Spleen (tissue), 7 donors: ENCODE measurements around the gene PHIP.

Experiments
- CTCF ChIP-seq, 11 experiments: fragments of 200-600 bp in 7 of 11; fragments of 450-650 bp in 4 of 11; sonication (generic) in 4 of 11; IDR thresholded peaks in 8 of 11; conservative IDR thresholded peaks in 3 of 11; 1 replicate in 7 of 11; 2 replicates in 4 of 11; pipeline versions ENCODE4 v1.4.0 to v1.8.0; 2016 to 2021; ENCODE audit warnings: antibody characterized with exemption in 11 of 11, inconsistent platforms in 4 of 11, mild to moderate bottlenecking in 1 of 11
- POLR2A ChIP-seq, 3 donors: fragments of 450-650 bp; IDR thresholded peaks; one replicate each; pipeline ENCODE4 v1.5.1; 2017; ENCODE audit warnings: antibody characterized with exemption in 3 of 3, mild to moderate bottlenecking in 1 of 3
- POLR2AphosphoS5 ChIP-seq, 3 donors: sonication (generic); formaldehyde crosslinking; IDR thresholded peaks; one replicate each; pipeline ENCODE4 v1.5.1; 2017; ENCODE audit warnings: antibody characterized with exemption in 3 of 3
- donor health status: DM: no; HTN: no; CAD: no; lungs with moderate emphysema.
- donor health status: DM: no; HTN: no; CAD: no.
- donor health status: DM: no; HTN: no; CAD: no.

- TF ChIP-seq CTCF (IDR thresholded peaks at IDR 0.05 in 8 of 11, conservative IDR thresholded peaks at IDR 0.05 in 3 of 11) (no peak), POLR2A (IDR thresholded peaks at IDR 0.05) (no peak), POLR2AphosphoS5 (IDR thresholded peaks at IDR 0.05) (no peak)
Measured at GRCh38 chr6:78942446-78942845, 135.6 kb downstream of the PHIP start.
